HEK293 (cell line): Measurements from ENCODE around the gene WDR91.

Experiments used
- GFI1B ChIP-seq: fragments of 450-650 bp; formaldehyde crosslinking; IDR thresholded peaks from 2 replicates; pipeline ENCODE4 v1.5.1; 2016; ENCODE audit warnings: missing biosample characterization, missing genetic modification characterization
- GLIS2 ChIP-seq: fragments of 450-650 bp; formaldehyde crosslinking; IDR thresholded peaks from 2 replicates; pipeline ENCODE4 v1.5.1; 2016; ENCODE audit warnings: missing biosample characterization, missing genetic modification characterization
- INSM2 ChIP-seq: fragments of 450-650 bp; formaldehyde crosslinking; IDR thresholded peaks from 2 replicates; pipeline ENCODE4 v1.5.1; 2016; ENCODE audit warnings: missing biosample characterization, missing genetic modification characterization
- KLF7 ChIP-seq: fragments of 450-650 bp; formaldehyde crosslinking; IDR thresholded peaks from 2 replicates; pipeline ENCODE4 v1.5.1; 2016; ENCODE audit warnings: missing biosample characterization, missing genetic modification characterization, borderline replicate concordance
- OSR2 ChIP-seq: fragments of 450-650 bp; formaldehyde crosslinking; IDR thresholded peaks from 2 replicates; pipeline ENCODE4 v1.5.1; 2016; ENCODE audit warnings: missing biosample characterization, missing genetic modification characterization
- PRDM2 ChIP-seq: fragments of 450-650 bp; formaldehyde crosslinking; IDR thresholded peaks from 2 replicates; pipeline ENCODE4 v1.5.1; 2016; ENCODE audit warnings: missing biosample characterization, missing genetic modification characterization, borderline replicate concordance
- ZBTB21 ChIP-seq: fragments of 450-650 bp; formaldehyde crosslinking; IDR thresholded peaks from 2 replicates; pipeline ENCODE4 v1.5.1; 2017; ENCODE audit warnings: missing biosample characterization, missing genetic modification characterization
- ZBTB26 ChIP-seq: fragments of 450-650 bp; formaldehyde crosslinking; optimal IDR thresholded peaks from 2 replicates; pipeline ENCODE3; 2016; ENCODE audit warnings: missing biosample characterization, mild to moderate bottlenecking, missing genetic modification characterization
- ZBTB49 ChIP-seq: fragments of 450-650 bp; formaldehyde crosslinking; IDR thresholded peaks from 2 replicates; pipeline ENCODE4 v1.5.1; 2016; ENCODE audit warnings: missing biosample characterization, missing genetic modification characterization, low read depth
- ZFP37 ChIP-seq: fragments of 450-650 bp; formaldehyde crosslinking; IDR thresholded peaks from 2 replicates; pipeline ENCODE4 v1.5.1; 2016; ENCODE audit warnings: missing biosample characterization, missing genetic modification characterization
- ZNF132 ChIP-seq: fragments of 450-650 bp; formaldehyde crosslinking; IDR thresholded peaks from 2 replicates; pipeline ENCODE4 v1.5.1; 2017; ENCODE audit warnings: missing biosample characterization, missing genetic modification characterization, borderline replicate concordance
- ZNF239 ChIP-seq: fragments of 450-650 bp; formaldehyde crosslinking; IDR thresholded peaks from 2 replicates; pipeline ENCODE4 v1.5.1; 2016; ENCODE audit warnings: missing biosample characterization, missing genetic modification characterization
- ZNF292 ChIP-seq: fragments of 450-650 bp; formaldehyde crosslinking; IDR thresholded peaks from 2 replicates; pipeline ENCODE4 v1.5.1; 2016; ENCODE audit warnings: low read depth, missing biosample characterization, missing genetic modification characterization, borderline replicate concordance
- ZNF302 ChIP-seq: fragments of 450-650 bp; formaldehyde crosslinking; IDR thresholded peaks from 2 replicates; pipeline ENCODE4 v1.5.1; 2016; ENCODE audit warnings: missing biosample characterization, missing genetic modification characterization, low read depth
- ZNF426 ChIP-seq: fragments of 450-650 bp; formaldehyde crosslinking; IDR thresholded peaks from 2 replicates; pipeline ENCODE4 v1.5.1; 2017; ENCODE audit warnings: missing biosample characterization, missing genetic modification characterization, mild to moderate bottlenecking, inconsistent platforms, moderate library complexity
- ZNF449 ChIP-seq: fragments of 450-650 bp; formaldehyde crosslinking; IDR thresholded peaks from 2 replicates; pipeline ENCODE4 v1.5.1; 2017; ENCODE audit warnings: missing biosample characterization, mild to moderate bottlenecking, missing genetic modification characterization, moderate library complexity
- ZNF544 ChIP-seq: fragments of 450-650 bp; formaldehyde crosslinking; IDR thresholded peaks from 2 replicates; pipeline ENCODE4 v1.5.0; 2017; ENCODE audit warnings: missing biosample characterization, missing genetic modification characterization
- ZNF596 ChIP-seq: fragments of 450-650 bp; IDR thresholded peaks from 2 replicates; pipeline ENCODE4 v1.5.0; 2018; ENCODE audit warnings: missing biosample characterization, mild to moderate bottlenecking, missing genetic modification characterization, moderate library complexity
- ZNF610 ChIP-seq: fragments of 450-650 bp; formaldehyde crosslinking; IDR thresholded peaks from 2 replicates; pipeline ENCODE4 v1.5.1; 2016; ENCODE audit warnings: missing biosample characterization, missing genetic modification characterization, borderline replicate concordance
- ZNF624 ChIP-seq: fragments of 450-650 bp; formaldehyde crosslinking; IDR thresholded peaks from 2 replicates; pipeline ENCODE4 v1.5.1; 2017; ENCODE audit warnings: missing biosample characterization, missing genetic modification characterization
- ZNF629 ChIP-seq: fragments of 450-650 bp; formaldehyde crosslinking; IDR thresholded peaks from 2 replicates; pipeline ENCODE4 v1.5.1; 2017; ENCODE audit warnings: missing biosample characterization, missing genetic modification characterization
- ZNF664 ChIP-seq: fragments of 450-650 bp; formaldehyde crosslinking; IDR thresholded peaks from 2 replicates; pipeline ENCODE4 v1.5.1; 2016; ENCODE audit warnings: missing biosample characterization, missing genetic modification characterization
- ZNF830 ChIP-seq: fragments of 450-650 bp; IDR thresholded peaks from 2 replicates; pipeline ENCODE4 v1.5.0; 2018; ENCODE audit warnings: missing biosample characterization, missing genetic modification characterization, low read depth, mild to moderate bottlenecking, moderate library complexity
- ZSCAN18 ChIP-seq: fragments of 450-650 bp; formaldehyde crosslinking; IDR thresholded peaks from 2 replicates; pipeline ENCODE4 v1.5.1; 2016; ENCODE audit warnings: missing biosample characterization, missing genetic modification characterization

The WDR91 gene

GRCh38 chr7:135260470-135260869, 49.1 kb upstream of the WDR91 start (continued):
- TF ChIP-seq INSM2 (peak; percentile 66), ZNF830 (tag by site-specific recombination) (no peak), ZNF449 (no peak), ZNF624 (tag by site-specific recombination) (no peak), GFI1B (tag by site-specific recombination) (peak; percentile 86), ZNF664 (tag by site-specific recombination) (peak; percentile 87), ZBTB21 (tag by site-specific recombination) (no peak), ZNF596 (tag by site-specific recombination) (no peak; the same call in 1 of the 2 replicates), PRDM2 (tag by site-specific recombination) (no peak), ZBTB49 (tag by site-specific recombination) (no peak), ZNF302 (tag by site-specific recombination) (no peak), ZNF629 (no peak), ZBTB26 (tag by site-specific recombination) (no peak), ZNF132 (no peak), ZNF292 (tag by site-specific recombination) (no peak), OSR2 (peak; percentile 93), GLIS2 (tag by site-specific recombination) (no peak), ZNF239 (tag by site-specific recombination) (no peak), ZNF544 (tag by site-specific recombination) (no peak), ZSCAN18 (tag by site-specific recombination) (no peak), ZFP37 (tag by site-specific recombination) (no peak), KLF7 (tag by site-specific recombination) (peak; percentile 25; the same call in 1 of the 2 replicates), ZNF610 (0 out of 2 replicates have a peak, but pooled peaks have one; percentile 51), ZNF426 (tag by site-specific recombination) (no peak)
